Measurements from ENCODE around the gene UXS1. TPM values are rescaled to one million over a fixed set of nuclear protein-coding genes. Genes with fewer than 3 reads are reported as not detected.
A peak's percentile ranks its signal among the peaks of the same experiment; 100 is the strongest.

Gene UXS1
- total RNA-seq, 5 donors from 2014 or later (not counting 1 experiment from before 2014, with no cell fraction given) = 90.8 to 167 (median 145) TPM

- CTCF ChIA-PET = no interaction called here
- H3K4me1 ChIP-seq (ENCODE audit: control insufficient read depth in 1 of 2, extremely low read depth in 1 of 2, insufficient read depth in 2 of 2, low read length in 2 of 2) = peaks cover 16 to 45% of the 10 kb centered on the region in 2 experiments
Measured at GRCh38 chr2:106178716-106179115, 15.4 kb downstream of the UXS1 start.

DNA sequence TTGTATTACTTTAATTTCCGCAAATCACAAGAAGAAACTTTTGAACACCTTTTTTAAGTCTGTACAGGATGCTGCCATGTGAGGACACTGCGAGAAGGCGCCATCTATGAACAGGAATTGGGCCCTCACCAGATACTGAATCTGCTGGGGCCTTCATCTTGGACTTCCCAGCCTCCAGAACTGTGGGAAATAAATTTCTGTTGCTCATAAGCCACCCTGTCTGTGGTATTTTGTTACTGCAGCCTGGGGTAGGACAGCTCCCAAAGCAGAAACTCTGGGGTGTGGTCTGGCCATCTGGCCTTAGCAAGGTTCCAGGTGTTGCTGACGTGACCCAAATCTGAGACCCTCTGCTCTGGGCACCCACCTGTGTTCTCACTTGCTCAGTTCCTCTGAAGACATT, 16.5 kb downstream of the UXS1 start:
- ChIA-PET CTCF (no interaction called here), POLR2A (no interaction called here)
- no peak for ATAC-seq (replicated peaks in 1 of 4)

More at GRCh38 chr2:106178716-106179115, 15.4 kb downstream of the UXS1 start:
- Histone ChIP-seq H3K4me3 (ENCODE audit: control insufficient read depth in 1 of 2, extremely low read depth in 1 of 2, low read length in 1 of 2) (no peak overlapping the region), H3K36me3 (ENCODE audit: control insufficient read depth in 2 of 2, extremely low read depth in 1 of 2, insufficient read depth in 1 of 2, low read length in 1 of 2) (peaks cover 3% of the 10 kb centered on the region in 2 donors), H3K27ac (ENCODE audit: low read length) (no peak overlapping the region), H3K9me3 (no peaks in the 10 kb centered on the region), H3K27me3 (replicated peaks in 1 of 2; ENCODE audit: control insufficient read depth in 2 of 2, extremely low read depth in 1 of 2, insufficient read depth in 2 of 2, low read length in 1 of 2) (no peaks in the 10 kb centered on the region)
- DNase-seq = no peak
- POLR2A ChIA-PET = no interaction called here
- Mint-ChIP-seq H3K27ac (no peak overlapping the region), H3K9me3 (no peaks in the 10 kb centered on the region), H3K4me3 (no peak overlapping the region), H3K27me3 (no peaks in the 10 kb centered on the region), H3K36me3 (peaks cover 25% of the 10 kb centered on the region), H3K4me1 (peaks cover 79 to 83% (median 80%) of the 10 kb centered on the region in 3 donors)
- 94% methylated on average over 4 of the region's 7 CpGs for WGBS (ENCODE audit: insufficient coverage)
- ATAC-seq (replicated peaks in 1 of 4) = no peak

GRCh38 chr2:106176446-106177099, 17.5 kb downstream of the UXS1 start:
- Mint-ChIP-seq H3K27ac (peak overlapping the region in 1 of 2 donors; percentile 73), H3K9me3 (no peaks in the 10 kb centered on the region), H3K4me3 (no peak overlapping the region), H3K4me1 (peaks cover 78 to 83% (median 83%) of the 10 kb centered on the region in 3 donors), H3K27me3 (no peaks in the 10 kb centered on the region), H3K36me3 (peaks cover 21% of the 10 kb centered on the region)
- no peaks in the 10 kb centered on the region for H3K27me3 ChIP-seq (replicated peaks in 1 of 2; ENCODE audit: control insufficient read depth in 2 of 2, extremely low read depth in 1 of 2, insufficient read depth in 2 of 2, low read length in 1 of 2)
- ChIA-PET CTCF (interaction anchor here in 1 of 2 donors (0.7 kb wide), 1 partner anchor 74 kb away, joined by 3 read pairs; no protein-coding TSS in a partner anchor), POLR2A (no interaction called here)
- H3K36me3 ChIP-seq (ENCODE audit: control insufficient read depth in 2 of 2, extremely low read depth in 1 of 2, insufficient read depth in 1 of 2, low read length in 1 of 2) = peaks cover 3 to 7% of the 10 kb centered on the region in 2 donors
- H3K4me3 ChIP-seq (ENCODE audit: control insufficient read depth in 1 of 2, extremely low read depth in 1 of 2, low read length in 1 of 2) = no peak overlapping the region
- peak in 1 of 4 experiments; percentile 12 for ATAC-seq (replicated peaks in 1 of 4)
- no peak for DNase-seq
- WGBS (ENCODE audit: insufficient coverage) = 88% methylated on average over 6 of the region's 9 CpGs
- peaks cover 6 to 47% of the 10 kb centered on the region in 2 experiments for H3K4me1 ChIP-seq (ENCODE audit: control insufficient read depth in 1 of 2, extremely low read depth in 1 of 2, insufficient read depth in 2 of 2, low read length in 2 of 2)
- H3K27ac ChIP-seq (ENCODE audit: low read length) = no peak overlapping the region
- no peaks in the 10 kb centered on the region for H3K9me3 ChIP-seq

More for the DNA sequence above, 16.5 kb downstream of the UXS1 start:
- WGBS (ENCODE audit: insufficient coverage) = 96% methylated on average over 4 of the region's 4 CpGs
- Mint-ChIP-seq H3K27ac (no peak overlapping the region), H3K27me3 (no peaks in the 10 kb centered on the region), H3K36me3 (peaks cover 25% of the 10 kb centered on the region), H3K4me3 (no peak overlapping the region), H3K4me1 (peaks cover 79 to 84% (median 81%) of the 10 kb centered on the region in 3 donors), H3K9me3 (no peaks in the 10 kb centered on the region)
- H3K36me3 ChIP-seq (ENCODE audit: control insufficient read depth in 2 of 2, extremely low read depth in 1 of 2, insufficient read depth in 1 of 2, low read length in 1 of 2) = peaks cover 3 to 7% of the 10 kb centered on the region in 2 donors
- no peaks in the 10 kb centered on the region for H3K27me3 ChIP-seq (replicated peaks in 1 of 2; ENCODE audit: control insufficient read depth in 2 of 2, extremely low read depth in 1 of 2, insufficient read depth in 2 of 2, low read length in 1 of 2)
- no peak for DNase-seq
- H3K27ac ChIP-seq (ENCODE audit: low read length) = no peak overlapping the region
- H3K4me3 ChIP-seq (ENCODE audit: control insufficient read depth in 1 of 2, extremely low read depth in 1 of 2, low read length in 1 of 2) = no peak overlapping the region
- H3K9me3 ChIP-seq = no peaks in the 10 kb centered on the region
- H3K4me1 ChIP-seq (ENCODE audit: control insufficient read depth in 1 of 2, extremely low read depth in 1 of 2, insufficient read depth in 2 of 2, low read length in 2 of 2) = peaks cover 7 to 41% of the 10 kb centered on the region in 2 experiments

GRCh38 chr2:106175086-106175850, 18.8 kb downstream of the UXS1 start:
- CTCF ChIA-PET = no interaction called here
- ATAC-seq (replicated peaks in 1 of 4) (no peak), DNase-seq (no peak)
- Mint-ChIP-seq H3K27me3 (no peaks in the 10 kb centered on the region), H3K4me1 (peaks cover 79 to 83% (median 79%) of the 10 kb centered on the region in 3 donors), H3K4me3 (no peak overlapping the region), H3K36me3 (peaks cover 18% of the 10 kb centered on the region), H3K27ac (peak overlapping the region in 1 of 2 donors; percentile 73), H3K9me3 (no peaks in the 10 kb centered on the region)
- WGBS (ENCODE audit: insufficient coverage) = 91% methylated on average over 5 of the region's 7 CpGs
- Histone ChIP-seq H3K4me1 (ENCODE audit: control insufficient read depth in 1 of 2, extremely low read depth in 1 of 2, insufficient read depth in 2 of 2, low read length in 2 of 2) (peaks cover 4 to 47% of the 10 kb centered on the region in 2 experiments), H3K9me3 (no peaks in the 10 kb centered on the region), H3K27ac (ENCODE audit: low read length) (no peak overlapping the region), H3K4me3 (ENCODE audit: control insufficient read depth in 1 of 2, extremely low read depth in 1 of 2, low read length in 1 of 2) (no peak overlapping the region), H3K36me3 (ENCODE audit: control insufficient read depth in 2 of 2, extremely low read depth in 1 of 2, insufficient read depth in 1 of 2, low read length in 1 of 2) (peaks cover 3 to 7% of the 10 kb centered on the region in 2 donors), H3K27me3 (replicated peaks in 1 of 2; ENCODE audit: control insufficient read depth in 2 of 2, extremely low read depth in 1 of 2, insufficient read depth in 2 of 2, low read length in 1 of 2) (no peaks in the 10 kb centered on the region)
- POLR2A ChIA-PET = interaction anchor here in 1 of 2 donors (0.5 to 1.2 kb wide), 2 partner anchors 9 to 245 kb away, joined by 3 to 6 read pairs; no protein-coding TSS in a partner anchor

DNA sequence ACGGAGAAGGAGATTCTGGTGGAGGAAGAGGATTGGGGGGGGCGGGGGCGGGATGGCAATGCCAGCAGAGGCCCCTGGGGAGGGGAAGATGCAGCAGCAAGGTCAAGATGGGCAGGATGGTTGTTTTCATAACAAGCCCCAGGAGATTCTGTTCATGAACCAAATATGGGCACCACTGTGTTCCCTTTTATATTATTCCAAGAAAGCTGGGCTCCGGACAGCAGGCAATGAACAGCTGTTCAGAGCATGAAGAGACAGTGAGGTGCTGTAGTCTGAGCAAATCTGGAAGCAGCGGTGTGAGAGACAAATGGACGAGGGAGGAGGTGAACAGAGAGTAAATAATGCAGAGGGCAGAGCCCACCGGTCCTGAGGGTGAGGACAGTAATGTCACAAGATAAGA, 20.0 kb downstream of the UXS1 start:
- ATAC-seq (replicated peaks in 1 of 4) (no peak), DNase-seq (no peak)
- ChIA-PET CTCF (no interaction called here), POLR2A (no interaction called here)
- peak overlapping the region; percentile 17 to 53 for H3K27ac Mint-ChIP-seq
- no peak overlapping the region for H3K4me3 Mint-ChIP-seq
- no peaks in the 10 kb centered on the region for H3K27me3 ChIP-seq (replicated peaks in 1 of 2; ENCODE audit: control insufficient read depth in 2 of 2, extremely low read depth in 1 of 2, insufficient read depth in 2 of 2, low read length in 1 of 2)
- H3K4me1 ChIP-seq (ENCODE audit: control insufficient read depth in 1 of 2, extremely low read depth in 1 of 2, insufficient read depth in 2 of 2, low read length in 2 of 2) = peaks cover 3 to 54% of the 10 kb centered on the region in 2 experiments
- H3K36me3 Mint-ChIP-seq = peaks cover 15% of the 10 kb centered on the region
- H3K9me3 Mint-ChIP-seq = no peaks in the 10 kb centered on the region
- H3K27ac ChIP-seq (ENCODE audit: low read length) = no peak overlapping the region
- H3K9me3 ChIP-seq = no peaks in the 10 kb centered on the region
- no peak overlapping the region for H3K4me3 ChIP-seq (ENCODE audit: control insufficient read depth in 1 of 2, extremely low read depth in 1 of 2, low read length in 1 of 2)
- 94% methylated on average over 5 of the region's 7 CpGs for WGBS (ENCODE audit: insufficient coverage)
- peaks cover 79 to 85% (median 81%) of the 10 kb centered on the region in 3 donors for H3K4me1 Mint-ChIP-seq
- peaks cover 3 to 7% of the 10 kb centered on the region in 2 donors for H3K36me3 ChIP-seq (ENCODE audit: control insufficient read depth in 2 of 2, extremely low read depth in 1 of 2, insufficient read depth in 1 of 2, low read length in 1 of 2)
- H3K27me3 Mint-ChIP-seq = no peaks in the 10 kb centered on the region

DNA sequence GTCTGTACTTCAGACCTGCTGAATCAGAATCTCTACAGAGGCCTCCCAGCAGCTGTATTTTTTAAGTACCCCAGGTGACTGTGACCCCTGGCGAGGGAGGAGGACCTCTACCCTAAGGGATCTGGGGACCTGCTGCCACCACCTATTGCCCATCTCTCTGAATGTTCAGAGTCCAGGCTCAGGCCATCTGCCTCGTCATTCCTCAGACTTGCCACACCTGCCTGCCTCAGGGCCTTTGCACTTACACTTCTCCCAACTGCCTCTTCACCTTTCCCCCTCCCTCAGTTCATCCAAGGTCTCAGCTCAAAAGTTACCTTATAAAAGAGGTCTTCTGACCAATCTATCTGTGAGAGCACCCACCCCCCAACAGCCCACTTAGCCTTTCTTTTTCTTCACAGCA, 21.5 kb downstream of the UXS1 start:
- no peak overlapping the region for H3K27ac ChIP-seq (ENCODE audit: low read length)
- Mint-ChIP-seq H3K36me3 (peaks cover 10% of the 10 kb centered on the region), H3K27me3 (no peaks in the 10 kb centered on the region), H3K9me3 (no peaks in the 10 kb centered on the region), H3K4me3 (no peak overlapping the region), H3K4me1 (peaks cover 73 to 86% (median 82%) of the 10 kb centered on the region in 3 donors), H3K27ac (peak overlapping the region in 1 of 2 donors; percentile 56)
- ATAC-seq (replicated peaks in 1 of 4) = no peak
- no peaks in the 10 kb centered on the region for H3K9me3 ChIP-seq
- peaks cover 3 to 7% of the 10 kb centered on the region in 2 donors for H3K36me3 ChIP-seq (ENCODE audit: control insufficient read depth in 2 of 2, extremely low read depth in 1 of 2, insufficient read depth in 1 of 2, low read length in 1 of 2)
- H3K27me3 ChIP-seq (replicated peaks in 1 of 2; ENCODE audit: control insufficient read depth in 2 of 2, extremely low read depth in 1 of 2, insufficient read depth in 2 of 2, low read length in 1 of 2) = no peaks in the 10 kb centered on the region
- H3K4me3 ChIP-seq (ENCODE audit: control insufficient read depth in 1 of 2, extremely low read depth in 1 of 2, low read length in 1 of 2) = no peak overlapping the region
- ChIA-PET CTCF (no interaction called here), POLR2A (interaction anchor here in 1 of 2 donors (0.5 kb wide), 1 partner anchor 441 kb away, joined by 3 read pairs; no protein-coding TSS in a partner anchor)
- H3K4me1 ChIP-seq (ENCODE audit: control insufficient read depth in 1 of 2, extremely low read depth in 1 of 2, insufficient read depth in 2 of 2, low read length in 2 of 2) = peaks cover 3 to 52% of the 10 kb centered on the region in 2 experiments
- 92% methylated on average over 2 of the region's 2 CpGs for WGBS (ENCODE audit: insufficient coverage)
- DNase-seq = no peak

Measured in T-cell (primary cell).